NCI-H510A (cell line): ENCODE results near the gene GALNT11.
A peak's percentile ranks its signal among the peaks of the same experiment; 100 is the strongest.
"Not testable (repeated sequence)": the region's sequence is repeated elsewhere in the genome, so short reads cannot be mapped to it uniquely, and the experiment has no call there.

Source experiments
- DNase-seq: peaks from one replicate; lab custom pipeline; 2025; lab: John Stamatoyannopoulos, UW

Gene GALNT11

GRCh38 chr7:152025077-152025936 is at the start of gene GALNT11:
TSS of gene GALNT11 (plus strand) at chr7:152025674. CDS start at chr7:152094228, 68,554 bp downstream.
- DNase-seq: peak; percentile 56

- no peak for DNase-seq
These were observed 46.9 kb upstream of the GALNT11 start for GRCh38 chr7:151978616-151979015.

GRCh38 chr7:151981223-151981622 is 44.3 kb upstream of the GALNT11 start:
- DNase-seq: no peak

- DNase-seq: no peak
These were observed 42.7 kb upstream of the GALNT11 start for GRCh38 chr7:151982806-151983205.

GRCh38 chr7:151984612-151985011 is 40.9 kb upstream of the GALNT11 start:
- no peak for DNase-seq

- DNase-seq: no peak
These were observed 37.5 kb upstream of the GALNT11 start for GRCh38 chr7:151987748-151988529.

- no peak for DNase-seq
These were observed 33.1 kb upstream of the GALNT11 start for GRCh38 chr7:151992375-151992774.

- DNase-seq: no peak
These were observed 31.3 kb upstream of the GALNT11 start for GRCh38 chr7:151993977-151994676.

GRCh38 chr7:151999424-152000090 is 25.9 kb upstream of the GALNT11 start:
- DNase-seq: no peak

GRCh38 chr7:152000191-152000590 is 25.3 kb upstream of the GALNT11 start:
- no peak for DNase-seq

GRCh38 chr7:152006336-152006735 is 19.1 kb upstream of the GALNT11 start:
- DNase-seq: no peak

- DNase-seq: no peak
These were observed 13.6 kb upstream of the GALNT11 start for GRCh38 chr7:152011860-152012259.

- DNase-seq: no peak
These were observed 12.2 kb upstream of the GALNT11 start for GRCh38 chr7:152013230-152013629.

GRCh38 chr7:152013974-152014373 is 11.5 kb upstream of the GALNT11 start:
- no peak for DNase-seq

GRCh38 chr7:152014722-152015121 is 10.8 kb upstream of the GALNT11 start:
- DNase-seq: no peak

GRCh38 chr7:152015600-152015999 is 9.9 kb upstream of the GALNT11 start:
- DNase-seq: no peak

GRCh38 chr7:152016947-152017346 is 8.5 kb upstream of the GALNT11 start:
- no peak for DNase-seq

GRCh38 chr7:152017683-152018082 is 7.8 kb upstream of the GALNT11 start:
- not testable (repeated sequence) for DNase-seq

- DNase-seq: not testable (repeated sequence)
These were observed 3.7 kb upstream of the GALNT11 start for GRCh38 chr7:152021740-152022139.

GRCh38 chr7:152025937-152026890 is 740 bp downstream of the GALNT11 start:
- no peak for DNase-seq
